ENCODE measurements around the gene ELFN2.
A peak's percentile ranks its signal among the peaks of the same experiment; 100 is the strongest.

Gene ELFN2

GRCh38 chr22:37453696-37454095 is 26.4 kb upstream of the ELFN2 start:
- DNase-seq = no peak

GRCh38 chr22:37451218-37451617 is 23.9 kb upstream of the ELFN2 start:
- DNase-seq = no peak

GRCh38 chr22:37449331-37450001 is 22.2 kb upstream of the ELFN2 start:
- no peak for DNase-seq

GRCh38 chr22:37448516-37449127 is 21.3 kb upstream of the ELFN2 start:
- no peak for DNase-seq

GRCh38 chr22:37445501-37445900 is 18.2 kb upstream of the ELFN2 start:
- DNase-seq = no peak

DNA sequence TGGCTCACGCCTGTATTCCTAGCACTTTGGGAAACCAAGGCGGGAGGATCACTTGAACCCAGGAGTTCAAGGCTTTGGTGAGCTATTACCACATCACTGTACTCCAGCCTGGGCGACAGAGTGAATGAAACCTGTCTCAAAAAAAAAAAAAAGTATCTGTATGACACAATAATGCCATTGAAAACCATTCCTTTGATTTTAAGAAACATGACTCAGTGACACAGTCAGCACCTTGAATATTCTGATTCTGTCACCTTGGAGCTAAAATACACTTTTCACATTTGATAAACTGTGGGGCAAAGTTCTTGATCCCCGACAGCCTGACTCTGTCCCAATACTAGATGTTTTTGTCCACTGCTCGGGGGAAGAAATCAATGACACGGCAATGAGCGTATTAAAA is 16.7 kb upstream of the ELFN2 start:
- no peak for DNase-seq

DNA sequence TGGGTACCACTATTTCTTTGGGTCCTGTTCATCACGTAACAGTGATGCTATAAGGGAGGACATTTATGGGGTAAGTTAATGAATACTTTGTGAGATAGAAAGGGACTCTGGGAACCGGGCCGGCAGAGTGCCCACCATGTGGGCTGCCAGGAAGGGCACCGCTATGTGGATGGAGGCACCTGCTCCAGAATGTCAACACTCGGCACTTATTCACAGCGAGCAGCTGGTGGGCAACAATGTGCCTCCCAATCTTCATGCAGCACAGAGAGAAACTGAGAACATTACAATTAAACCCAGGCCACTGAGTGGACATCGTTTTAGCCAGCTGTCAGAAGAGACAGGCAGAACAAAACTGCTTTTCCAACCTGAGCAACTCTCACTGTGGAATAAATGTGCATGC is 15.8 kb upstream of the ELFN2 start:
- no peak for DNase-seq

DNA sequence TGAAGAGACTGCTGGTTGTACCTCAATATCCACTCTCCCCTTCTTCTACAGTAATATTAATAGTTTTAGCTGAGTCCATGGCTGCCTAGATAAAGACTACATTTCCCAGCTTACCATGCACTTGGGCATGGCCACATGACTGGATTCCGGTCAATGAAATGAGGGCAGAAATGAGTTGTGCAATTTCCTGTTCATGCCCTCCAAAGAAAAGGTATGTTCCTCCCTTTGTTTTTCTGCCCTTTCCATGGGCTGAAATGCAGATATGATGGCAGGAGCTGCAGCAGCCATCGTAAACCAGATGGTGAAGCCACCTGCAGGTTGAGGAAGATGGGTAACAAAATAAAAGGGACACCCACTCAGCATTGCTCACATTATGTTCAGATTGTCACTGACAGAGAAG is 15.3 kb upstream of the ELFN2 start:
- no peak for DNase-seq

GRCh38 chr22:37442135-37442534 is 14.9 kb upstream of the ELFN2 start:
- no peak for DNase-seq

DNA sequence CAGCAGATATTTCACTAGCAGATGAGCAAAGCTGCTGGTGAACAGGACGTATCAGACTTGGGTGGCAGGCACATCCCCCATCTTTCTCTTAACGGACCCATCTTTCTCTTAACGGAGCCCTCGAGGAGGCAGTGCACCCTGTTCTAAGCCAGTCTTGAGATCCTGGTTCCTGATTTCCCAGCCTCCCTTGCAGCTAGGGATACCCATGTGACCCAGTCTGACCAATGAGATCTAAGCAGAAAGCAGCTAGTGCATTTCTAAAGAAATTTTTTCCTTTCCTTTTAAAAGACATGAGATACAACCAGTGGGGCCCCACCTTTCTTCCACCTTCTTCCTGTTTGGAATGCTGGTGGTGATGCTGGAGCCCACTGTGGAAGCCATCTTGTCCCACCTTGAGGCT is 13.6 kb upstream of the ELFN2 start:
- DNase-seq = no peak

DNA sequence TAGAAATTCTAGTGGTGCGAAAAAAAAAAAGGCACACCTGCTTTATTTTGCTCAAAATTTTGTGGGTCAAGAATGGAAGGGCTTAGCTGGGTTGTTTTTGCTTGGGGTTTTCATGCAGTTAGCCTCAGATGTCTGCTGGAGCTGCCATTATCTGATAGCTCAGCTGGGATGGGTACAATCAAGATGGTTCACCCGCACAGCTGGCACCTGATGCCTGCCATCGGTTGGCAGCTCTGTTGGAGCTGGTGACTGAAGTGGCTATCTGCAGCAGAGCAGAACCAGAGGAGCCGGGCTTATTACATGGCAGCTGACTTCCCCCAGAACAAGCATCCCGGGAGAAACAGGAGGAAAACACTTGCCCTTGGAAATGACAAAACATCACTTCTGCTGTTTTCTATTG is 12.1 kb upstream of the ELFN2 start:
- no peak for DNase-seq

- no peak for DNase-seq
These were observed 8.8 kb upstream of the ELFN2 start for GRCh38 chr22:37435970-37436603.

- DNase-seq = no peak
These were observed 6.5 kb upstream of the ELFN2 start for GRCh38 chr22:37433786-37434185.

- no peak for DNase-seq
These were observed 5.4 kb upstream of the ELFN2 start for GRCh38 chr22:37432708-37433054.

- no peak for DNase-seq
These were observed 4.8 kb upstream of the ELFN2 start for GRCh38 chr22:37431801-37432707.

DNA sequence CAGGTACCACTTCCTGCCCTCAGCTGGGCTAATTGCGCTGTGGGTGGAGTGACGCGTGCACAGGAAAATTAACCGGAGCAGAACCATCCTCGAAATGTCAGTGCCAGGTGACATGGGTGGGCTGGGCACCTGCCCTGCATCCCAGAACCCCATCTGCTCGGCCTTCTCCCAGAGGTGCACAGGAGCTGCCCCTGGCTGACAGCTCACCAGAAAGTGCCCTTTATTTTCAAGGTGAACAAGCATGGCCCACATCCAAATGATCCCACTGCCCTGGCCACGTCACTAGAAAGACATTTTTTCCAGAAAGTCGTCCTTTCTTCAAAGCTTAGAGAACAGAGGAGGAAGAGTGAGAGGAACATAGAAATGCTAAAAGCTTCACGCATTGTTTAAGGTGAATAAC is 4.1 kb upstream of the ELFN2 start:
- DNase-seq = no peak

DNA sequence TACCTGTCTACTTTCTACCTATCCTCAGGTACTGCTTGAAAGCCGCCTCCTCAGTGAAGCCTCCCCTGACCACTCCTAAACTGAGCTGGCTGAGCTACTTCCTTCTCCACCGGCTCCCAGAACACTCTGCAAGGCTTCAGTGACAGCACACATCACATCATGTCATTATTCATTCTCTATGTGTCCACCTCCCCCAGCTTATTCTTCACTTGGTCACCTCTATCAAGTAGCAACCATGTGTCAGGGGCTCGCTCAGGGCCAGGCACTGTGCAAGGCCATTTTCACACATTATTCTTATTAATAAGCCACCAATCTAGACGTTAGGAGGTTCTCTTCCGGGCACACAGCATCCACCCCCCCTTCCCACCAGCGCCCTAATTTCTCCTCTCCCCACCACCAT is 3.7 kb upstream of the ELFN2 start:
- DNase-seq = no peak

GRCh38 chr22:37428649-37429586 is 1.6 kb upstream of the ELFN2 start:
- peak; percentile 66 for DNase-seq

GRCh38 chr22:37427711-37428635 is 694 bp upstream of the ELFN2 start:
- DNase-seq = no peak

GRCh38 chr22:37426706-37427134 is 559 bp downstream of the ELFN2 start:
- no peak for DNase-seq

Data from stimulated activated CD4-positive, alpha-beta T cell treated with anti-CD3 and anti-CD28 coated beads, Interleukin-4, amount 100 ng/mL, for 1 hour (primary cell).